Activated gamma-delta T cell (primary cell): ENCODE data around the gene EPS8L1.
A peak's percentile ranks its signal among the peaks of the same experiment; 100 is the strongest.

ENCODE experiments used
- DNase-seq: peaks from one replicate; lab custom pipeline; 2025; lab: John Stamatoyannopoulos, UW

Gene EPS8L1

GRCh38 chr19:55115446-55116065 is 39.9 kb downstream of the EPS8L1 start:
- DNase-seq, result no peak

DNA sequence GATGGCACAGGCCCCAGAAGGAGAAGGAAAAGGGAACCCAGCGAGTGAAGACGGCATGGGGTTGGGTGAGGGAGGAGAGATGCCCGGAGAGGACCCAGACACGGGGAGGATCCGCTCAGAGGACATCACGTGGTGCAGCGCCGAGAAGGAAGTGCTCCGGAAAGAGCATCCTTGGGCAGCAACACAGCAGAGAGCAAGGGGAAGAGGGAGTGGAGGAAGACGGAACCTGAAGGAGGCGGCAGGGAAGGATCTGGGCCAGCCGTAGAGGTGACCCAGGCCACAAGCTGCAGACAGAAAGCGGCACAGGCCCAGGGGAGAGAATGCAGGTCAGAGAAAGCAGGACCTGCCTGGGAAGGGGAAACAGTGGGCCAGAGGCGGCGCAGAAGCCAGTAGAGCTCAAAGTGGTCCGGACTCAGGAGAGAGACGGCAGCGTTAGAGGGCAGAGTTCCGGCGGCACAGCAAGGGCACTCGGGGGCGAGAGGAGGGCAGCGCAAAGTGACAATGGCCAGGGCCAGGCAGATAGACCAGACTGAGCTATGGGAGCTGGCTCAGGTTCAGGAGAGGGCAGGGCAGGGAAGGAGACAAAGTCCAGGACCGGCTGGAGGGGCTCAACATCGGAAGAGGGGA is 40.7 kb downstream of the EPS8L1 start:
- DNase-seq, result no peak

GRCh38 chr19:55116859-55117662 is 41.4 kb downstream of the EPS8L1 start, which contains the start of gene PPP1R12C:
TSS of gene PPP1R12C (minus strand) at chr19:55117637. CDS start at chr19:55117543, 94 bp downstream.
- DNase-seq, result no peak

DNA sequence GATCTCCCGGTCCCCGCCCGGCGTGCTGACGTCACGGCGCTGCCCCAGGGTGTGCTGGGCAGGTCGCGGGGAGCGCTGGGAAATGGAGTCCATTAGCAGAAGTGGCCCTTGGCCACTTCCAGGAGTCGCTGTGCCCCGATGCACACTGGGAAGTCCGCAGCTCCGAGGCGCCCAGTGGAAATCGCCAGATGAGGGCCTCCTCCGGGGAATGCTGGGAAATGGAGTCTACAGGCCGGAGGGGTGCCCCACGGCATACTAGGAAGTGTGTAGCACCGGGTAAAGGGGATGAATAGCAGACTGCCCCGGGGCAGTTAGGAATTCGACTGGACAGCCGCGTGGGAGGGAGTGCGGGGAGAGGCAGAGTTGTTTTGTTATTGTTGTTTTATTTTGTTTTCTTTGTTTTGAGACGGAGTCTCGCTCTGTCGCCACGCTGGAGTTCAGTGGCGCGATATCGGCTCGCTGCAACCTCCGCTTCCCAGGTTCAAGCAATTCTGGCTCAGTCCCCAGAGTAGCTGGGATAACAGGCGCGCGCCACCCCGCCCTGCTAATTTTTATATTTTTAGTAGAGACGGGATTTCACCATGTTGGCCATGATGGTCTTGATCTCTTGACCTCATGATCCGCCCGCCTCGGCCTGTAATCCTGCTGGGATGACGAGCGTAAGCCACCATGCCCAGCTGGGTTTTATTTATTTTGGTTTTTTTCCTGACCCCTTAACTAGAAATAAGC is 42.2 kb downstream of the EPS8L1 start:
- peak; percentile 97 for DNase-seq

- no peak for DNase-seq
Measured at GRCh38 chr19:55118401-55118991, 42.8 kb downstream of the EPS8L1 start.

DNA sequence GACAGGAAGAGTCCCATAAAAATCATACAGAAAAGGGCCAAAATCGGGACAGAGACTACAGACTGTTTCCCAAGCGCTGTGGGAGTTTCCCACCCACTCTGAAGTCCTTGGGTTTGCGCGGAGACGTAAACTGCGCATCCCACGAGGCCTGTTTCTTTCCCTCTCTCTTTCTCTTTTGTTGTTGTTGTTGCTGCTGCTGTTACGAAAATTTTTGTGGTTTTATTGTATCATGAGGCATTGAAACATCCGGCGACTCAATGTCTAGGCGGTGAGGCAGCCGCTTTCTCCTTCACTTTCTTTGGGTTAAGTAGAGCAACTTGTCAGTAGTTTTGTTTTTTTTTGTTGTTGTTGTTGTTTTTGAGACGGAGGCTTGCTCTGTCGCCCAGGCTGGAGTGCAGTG is 43.4 kb downstream of the EPS8L1 start:
- DNase-seq, result no peak

DNA sequence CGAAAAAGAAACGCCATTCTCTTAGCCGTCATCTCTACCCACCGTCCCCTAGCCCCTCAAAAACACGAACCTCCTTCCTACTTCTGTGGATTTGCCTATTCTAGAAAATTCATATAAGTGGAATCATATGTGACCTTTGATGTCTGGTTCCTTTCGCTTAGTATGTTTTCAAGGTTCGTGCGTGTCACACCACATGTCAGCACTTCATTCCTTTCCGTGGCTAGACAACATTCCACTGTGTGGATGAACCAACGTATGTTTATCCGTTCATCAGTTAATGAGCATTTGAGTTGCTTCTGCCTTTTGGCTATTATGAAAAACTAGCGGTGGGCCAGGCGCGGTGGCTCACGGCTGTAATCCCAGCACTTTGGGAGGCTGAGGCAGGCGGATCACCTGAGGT is 55.8 kb downstream of the EPS8L1 start:
- no peak for DNase-seq

DNA sequence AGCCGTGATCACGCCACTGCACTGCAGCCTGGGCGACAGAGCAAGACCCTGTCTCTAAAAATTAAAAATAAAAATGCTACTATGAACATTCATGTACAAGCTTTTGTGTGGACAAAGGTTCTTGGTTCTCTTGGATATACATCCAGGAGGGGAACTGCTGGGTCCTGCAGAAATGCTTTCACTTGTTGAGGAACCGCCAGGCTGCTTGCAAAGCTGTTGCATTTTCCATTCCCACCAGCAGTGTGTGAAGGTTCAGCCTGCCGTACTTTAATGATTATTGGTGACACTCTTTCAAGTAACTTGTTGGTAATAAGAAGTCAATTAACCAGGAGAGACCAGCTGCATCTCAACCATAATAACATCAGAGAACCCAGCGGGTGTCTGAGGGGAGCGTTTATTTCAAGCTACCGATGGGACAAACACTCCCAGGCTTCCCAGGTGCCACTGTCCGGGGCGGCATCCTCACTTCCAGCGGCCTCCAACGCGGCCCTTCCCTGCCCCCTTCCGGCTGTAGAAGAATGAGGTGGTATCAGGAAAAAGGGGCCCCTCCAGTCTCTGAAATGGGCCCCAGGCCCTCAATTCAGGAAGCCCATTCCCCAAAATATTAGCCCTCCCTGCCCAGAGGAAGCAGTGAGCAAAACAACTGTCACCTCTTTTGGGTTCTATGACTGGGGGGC is 56.9 kb downstream of the EPS8L1 start:
- DNase-seq, result no peak

DNA sequence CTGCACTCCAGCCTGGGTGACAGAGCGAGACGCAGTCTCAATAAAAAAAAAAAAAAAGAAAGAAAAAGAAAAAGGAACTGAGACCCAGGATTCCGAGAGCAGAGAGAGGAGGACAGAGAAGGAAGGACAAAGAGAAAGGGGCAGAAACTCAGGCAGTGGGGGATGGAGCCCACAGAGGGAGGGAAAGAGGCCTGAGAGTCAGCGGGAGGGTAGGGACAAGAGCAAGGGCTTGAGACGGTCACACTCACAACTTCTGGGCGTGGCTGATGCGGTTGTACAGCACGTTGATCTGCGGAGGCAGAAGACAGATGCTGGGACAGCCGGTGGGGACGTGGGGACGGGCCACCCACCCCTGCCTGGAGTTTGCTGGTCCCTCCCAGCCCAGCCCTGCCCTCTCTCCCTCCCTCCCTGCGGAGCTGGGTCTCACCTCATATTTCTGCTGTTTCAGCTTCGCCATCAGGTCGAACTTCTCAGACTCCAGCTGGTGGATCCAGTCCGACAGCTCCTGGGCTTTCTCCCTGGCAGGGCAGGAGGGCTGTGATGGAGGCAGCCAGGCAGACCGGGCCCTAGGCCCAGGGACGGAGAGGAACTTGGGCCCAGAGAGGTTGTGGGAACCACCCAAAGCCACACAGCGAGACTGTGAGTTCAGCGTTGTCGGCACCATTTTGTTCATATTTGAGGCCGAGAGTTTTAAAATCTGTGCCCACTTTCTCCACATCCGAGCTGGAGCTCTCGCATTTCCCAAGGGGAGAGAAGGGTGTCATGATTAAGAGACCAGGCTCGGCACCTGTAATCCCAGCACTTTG is 58.2 kb downstream of the EPS8L1 start:
- no peak for DNase-seq

GRCh38 chr19:55134736-55135135 is 59.1 kb downstream of the EPS8L1 start:
- no peak for DNase-seq

GRCh38 chr19:55136399-55137102 is 60.9 kb downstream of the EPS8L1 start:
- DNase-seq, result no peak
